Measurements from ENCODE around the gene KIRREL2. TPM values are rescaled to one million over a fixed set of nuclear protein-coding genes. Genes with fewer than 3 reads are reported as not detected.

Gene KIRREL2
- polyA plus RNA-seq, 1 experiment = not detected

- CTCF ChIA-PET = interaction anchor here (0.6 kb wide), 1 partner anchor 86 kb away, joined by 3 read pairs; no protein-coding TSS in a partner anchor
These were observed 2.7 kb downstream of the KIRREL2 start for GRCh38 chr19:35859414-35859813.

GRCh38 chr19:35860436-35860817 lies 3.7 kb downstream of the KIRREL2 start:
- Histone ChIP-seq H3K27me3 (ENCODE audit: control insufficient read depth, insufficient read depth, low read length) (peaks cover 70% of the 10 kb centered on the region), H3K4me3 (ENCODE audit: low read depth, low read length) (no peak overlapping the region), H3K27ac (ENCODE audit: low read depth, low read length) (no peak overlapping the region), H3K9me3 (ENCODE audit: control insufficient read depth, insufficient read depth, low read length) (no peaks in the 10 kb centered on the region; the same call in 1 of the 2 replicates)
- TF ChIP-seq CTCF (IDR thresholded peaks at IDR 0.05; ENCODE audit: low read depth, low read length) = no peak
- ChIA-PET CTCF (no interaction called here), POLR2A (no interaction called here)
- DNase-seq (ENCODE audit: low read depth, low spot score) = no peak

More at GRCh38 chr19:35859414-35859813, 2.7 kb downstream of the KIRREL2 start:
- no peaks in the 10 kb centered on the region; the same call in 1 of the 2 replicates for H3K9me3 ChIP-seq (ENCODE audit: control insufficient read depth, insufficient read depth, low read length)
- POLR2A ChIA-PET = no interaction called here
- no peak for DNase-seq (ENCODE audit: low read depth, low spot score)
- peaks cover 76% of the 10 kb centered on the region for H3K27me3 ChIP-seq (ENCODE audit: control insufficient read depth, insufficient read depth, low read length)
- TF ChIP-seq CTCF (IDR thresholded peaks at IDR 0.05; ENCODE audit: low read depth, low read length) = no peak
- H3K27ac ChIP-seq (ENCODE audit: low read depth, low read length) = no peak overlapping the region
- no peak overlapping the region for H3K4me3 ChIP-seq (ENCODE audit: low read depth, low read length)

GRCh38 chr19:35860818-35861639 lies 4.3 kb downstream of the KIRREL2 start:
- DNase-seq (ENCODE audit: low read depth, low spot score) = no peak
- no peak overlapping the region for H3K4me3 ChIP-seq (ENCODE audit: low read depth, low read length)
- ChIA-PET CTCF (no interaction called here), POLR2A (no interaction called here)
- peaks cover 65% of the 10 kb centered on the region for H3K27me3 ChIP-seq (ENCODE audit: control insufficient read depth, insufficient read depth, low read length)
- no peak overlapping the region for H3K27ac ChIP-seq (ENCODE audit: low read depth, low read length)
- no peak for TF ChIP-seq CTCF (IDR thresholded peaks at IDR 0.05; ENCODE audit: low read depth, low read length)
- H3K9me3 ChIP-seq (ENCODE audit: control insufficient read depth, insufficient read depth, low read length) = no peaks in the 10 kb centered on the region; the same call in 1 of the 2 replicates

GRCh38 chr19:35861640-35862160 lies 5.0 kb downstream of the KIRREL2 start:
- Histone ChIP-seq H3K9me3 (ENCODE audit: control insufficient read depth, insufficient read depth, low read length) (no peaks in the 10 kb centered on the region; the same call in 1 of the 2 replicates), H3K27ac (ENCODE audit: low read depth, low read length) (no peak overlapping the region), H3K4me3 (ENCODE audit: low read depth, low read length) (no peak overlapping the region), H3K27me3 (ENCODE audit: control insufficient read depth, insufficient read depth, low read length) (peaks cover 65% of the 10 kb centered on the region)
- POLR2A ChIA-PET = no interaction called here
- CTCF ChIA-PET = no interaction called here
- TF ChIP-seq CTCF (IDR thresholded peaks at IDR 0.05; ENCODE audit: low read depth, low read length) = no peak
- no peak for DNase-seq (ENCODE audit: low read depth, low spot score)

- no peak for DNase-seq (ENCODE audit: low read depth, low spot score)
- H3K9me3 ChIP-seq (ENCODE audit: control insufficient read depth, insufficient read depth, low read length) = no peaks in the 10 kb centered on the region; the same call in 1 of the 2 replicates
- TF ChIP-seq CTCF (IDR thresholded peaks at IDR 0.05; ENCODE audit: low read depth, low read length) = no peak
- H3K27me3 ChIP-seq (ENCODE audit: control insufficient read depth, insufficient read depth, low read length) = peaks cover 63% of the 10 kb centered on the region
- ChIA-PET CTCF (no interaction called here), POLR2A (no interaction called here)
- H3K4me3 ChIP-seq (ENCODE audit: low read depth, low read length) = no peak overlapping the region
- no peak overlapping the region for H3K27ac ChIP-seq (ENCODE audit: low read depth, low read length)
These were observed 5.8 kb downstream of the KIRREL2 start for GRCh38 chr19:35862528-35862927.
